SH-SY5Y (cell line): ENCODE measurements around the gene SLC17A1.

ENCODE experiments used
- GATA2 ChIP-seq: IDR thresholded peaks from 2 replicates; pipeline ENCODE4 v1.6.1; 2011; ENCODE audit warnings: mild to moderate bottlenecking, low read depth, low read length
- GATA3 ChIP-seq: IDR thresholded peaks from 2 replicates; pipeline ENCODE4 v1.6.1; 2011; ENCODE audit warnings: low read depth, mild to moderate bottlenecking, low read length, moderate library complexity

DNA sequence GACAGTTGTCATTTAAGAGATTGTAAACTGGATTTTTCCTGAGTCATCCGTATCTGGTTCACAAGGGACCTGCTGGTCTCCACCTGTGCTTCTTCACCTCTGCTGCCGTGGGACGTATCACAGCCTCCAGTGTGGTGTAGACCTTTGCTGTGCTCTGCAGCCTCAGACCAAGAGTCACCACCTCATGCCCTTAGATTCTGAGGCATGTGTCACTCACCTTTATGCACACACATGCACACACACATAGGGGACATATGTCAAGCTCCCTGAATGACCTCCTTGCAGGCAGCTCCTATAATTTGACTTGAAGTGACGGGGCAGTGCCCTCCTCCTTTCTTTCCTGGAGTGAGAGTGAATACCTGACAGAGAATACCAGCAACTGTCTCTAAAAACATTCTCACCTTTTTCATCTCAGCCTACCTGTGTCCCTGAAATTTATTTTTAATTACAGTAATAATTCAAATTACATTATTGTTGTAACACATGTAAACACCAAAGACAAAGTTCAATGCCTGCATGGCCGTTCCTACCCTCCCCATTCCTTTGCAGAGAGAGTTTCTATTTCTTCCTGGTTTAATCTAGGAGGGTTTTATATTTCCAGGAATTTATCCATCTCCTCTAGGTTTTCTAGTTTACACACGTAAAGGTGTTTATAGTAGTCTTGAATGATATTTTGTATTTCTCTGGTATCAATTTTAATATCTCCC lies 73.8 kb downstream of the SLC17A1 start:
- TF ChIP-seq GATA2 = no peak
- TF ChIP-seq GATA3 = no peak
